ENCODE measurements around the gene INSIG2. TPM values are rescaled to one million over a fixed set of nuclear protein-coding genes. Genes with fewer than 3 reads are reported as not detected.

The INSIG2 gene
- polyA plus RNA-seq, 1 of the 3 experiments (the other 2 are of a cell fraction), result 8.7 TPM

GRCh38 chr2:118091140-118091478 is 2.8 kb downstream of the INSIG2 start:
- H3F3A ChIP-seq (replicated peaks; ENCODE audit: insufficient read depth), result no peaks in the 10 kb centered on the region
- H3K4me1 ChIP-seq (ENCODE audit: control insufficient read depth in 1 of 2, insufficient read depth in 2 of 2, low read depth in 1 of 2, low read length in 1 of 2), result peaks cover 0 to 16% of the 10 kb centered on the region in 2 experiments; a peak in 2 of 4 replicates
- no peak overlapping the region for H3K27ac ChIP-seq (ENCODE audit: low read depth in 2 of 2, low read length in 1 of 2)
- WGBS (ENCODE audit: low lambda C conversion rate), result 81% methylated on average over 2 of the region's 2 CpGs
- H3K79me2 ChIP-seq (ENCODE audit: insufficient read depth), result peaks cover 42% of the 10 kb centered on the region
- no peak overlapping the region for H3K4me3 ChIP-seq (ENCODE audit: low read depth in 2 of 2, low read length in 1 of 2)
- H3K36me3 ChIP-seq (replicated peaks in 1 of 2; ENCODE audit: control insufficient read depth in 1 of 2, insufficient read depth in 2 of 2, low read length in 1 of 2), result no peaks in the 10 kb centered on the region
- CTCF ChIA-PET, result interaction anchor here (1.1 to 1.4 kb wide), 3 partner anchors 9 to 58 kb away, joined by 3 to 6 read pairs (median 4); no protein-coding TSS in a partner anchor
- no peaks in the 10 kb centered on the region for H3K9me3 ChIP-seq
- H4K20me1 ChIP-seq (ENCODE audit: insufficient read depth), result peaks cover 7% of the 10 kb centered on the region; the same call in 1 of the 2 replicates
- H3K4me2 ChIP-seq, result no peak overlapping the region
- no peak for DNase-seq
- TF ChIP-seq ZBTB33 (IDR thresholded peaks at IDR 0.05; ENCODE audit: borderline replicate concordance, low read depth) (no peak), POLR2AphosphoS5 (IDR thresholded peaks at IDR 0.05; ENCODE audit: low read depth, low read length) (no peak), FOXM1 (IDR thresholded peaks at IDR 0.05; ENCODE audit: low read depth) (no peak), TCF12 (IDR thresholded peaks at IDR 0.05) (no peak), ELF1 (IDR thresholded peaks at IDR 0.05) (no peak), MAX (IDR thresholded peaks at IDR 0.05; ENCODE audit: low read depth) (no peak), YY1 (IDR thresholded peaks at IDR 0.05; ENCODE audit: low read depth) (no peak), USF2 (IDR thresholded peaks at IDR 0.05; ENCODE audit: borderline replicate concordance, low read depth, low read length) (no peak), NFIC (IDR thresholded peaks at IDR 0.05; ENCODE audit: borderline replicate concordance) (no peak), USF1 (IDR thresholded peaks at IDR 0.05; ENCODE audit: borderline replicate concordance, low read depth) (no peak), IRF3 (IDR thresholded peaks at IDR 0.05; ENCODE audit: low read depth, low read length) (no peak), TAF1 (IDR thresholded peaks at IDR 0.05; ENCODE audit: borderline replicate concordance, low read depth, low read length) (no peak), CHD2 (IDR thresholded peaks at IDR 0.05; ENCODE audit: low read length, partially characterized antibody) (no peak), MEF2A (IDR thresholded peaks at IDR 0.05; ENCODE audit: borderline replicate concordance, low read depth) (no peak), JUND (IDR thresholded peaks at IDR 0.05) (no peak), RFX5 (IDR thresholded peaks at IDR 0.05; ENCODE audit: low read length) (no peak), PBX3 (IDR thresholded peaks at IDR 0.05) (no peak), GATA2 (CRISPR knock-in tag; IDR thresholded peaks at IDR 0.05) (no peak), SMC3 (IDR thresholded peaks at IDR 0.05; ENCODE audit: low read depth, low read length) (no peak)
- no peaks in the 10 kb centered on the region for H3K9me2 ChIP-seq
- no peak overlapping the region for H2AFZ ChIP-seq (ENCODE audit: low read depth)
- no peaks in the 10 kb centered on the region for H3K27me3 ChIP-seq (ENCODE audit: insufficient read depth)
- POLR2A ChIA-PET, result no interaction called here
- no peak overlapping the region for H3K9ac ChIP-seq
